HG03108 (cell line): ENCODE data around the gene RNU5B-1.
"Not testable (repeated sequence)": the region's sequence is repeated elsewhere in the genome, so short reads cannot be mapped to it uniquely, and the experiment has no call there.

ENCODE experiments used
- ATAC-seq: cut with Tn5 transposase; IDR thresholded peaks from one replicate; pipeline ENCODE4 v1.9.1; 2021; ENCODE audit warnings: moderate library complexity; ENCODE audit not compliant: unreplicated experiment

RNU5B-1 gene

GRCh38 chr15:65339920-65340319 lies 35.4 kb downstream of the RNU5B-1 start:
- no peak for ATAC-seq

GRCh38 chr15:65342493-65342892 lies 38.0 kb downstream of the RNU5B-1 start:
- no peak for ATAC-seq

- ATAC-seq: no peak
Measured at GRCh38 chr15:65343374-65343981, 39.0 kb downstream of the RNU5B-1 start.

- ATAC-seq: no peak
Measured at GRCh38 chr15:65344214-65344913, 39.9 kb downstream of the RNU5B-1 start.

GRCh38 chr15:65344914-65345275 lies 40.4 kb downstream of the RNU5B-1 start:
- no peak for ATAC-seq

GRCh38 chr15:65346856-65347598 lies 42.5 kb downstream of the RNU5B-1 start:
- no peak for ATAC-seq

- not testable (repeated sequence) for ATAC-seq
Measured at GRCh38 chr15:65347756-65348155, 43.3 kb downstream of the RNU5B-1 start.

GRCh38 chr15:65349338-65349737 lies 44.9 kb downstream of the RNU5B-1 start:
- no peak for ATAC-seq

GRCh38 chr15:65351972-65352371 lies 47.5 kb downstream of the RNU5B-1 start:
- ATAC-seq: not testable (repeated sequence)
